ENCODE results near the gene ELMO1.

GRCh38 chr7:37015353-37016034 lies 433.2 kb downstream of the ELMO1 start:
- TF ChIP-seq CTCF (conservative IDR thresholded peaks at IDR 0.05; ENCODE audit: low read depth in 2 of 2) (no peak), EZH2phosphoT487 (IDR thresholded peaks at IDR 0.05; ENCODE audit: unreplicated experiment) (no peak)

Measured in GM23338 (cell line).